PC-9 (cell line): ENCODE data around the gene EPM2AIP1.

Source experiments
- EZH2 ChIP-seq: fragments of 200-600 bp; sonication (generic); IDR thresholded peaks from 2 replicates; pipeline ENCODE4 v1.8.0; 2017; ENCODE audit warnings: antibody characterized with exemption, low read depth
- TF ChIP-seq, protein P1 (sequence below): fragments of 200-600 bp; sonication (generic); conservative IDR thresholded peaks from 2 replicates; pipeline ENCODE4 v1.6.1; 2017; ENCODE audit warnings: mixed run types, antibody characterized with exemption, mild to moderate bottlenecking, moderate library complexity

- TF ChIP-seq, protein P1, sequence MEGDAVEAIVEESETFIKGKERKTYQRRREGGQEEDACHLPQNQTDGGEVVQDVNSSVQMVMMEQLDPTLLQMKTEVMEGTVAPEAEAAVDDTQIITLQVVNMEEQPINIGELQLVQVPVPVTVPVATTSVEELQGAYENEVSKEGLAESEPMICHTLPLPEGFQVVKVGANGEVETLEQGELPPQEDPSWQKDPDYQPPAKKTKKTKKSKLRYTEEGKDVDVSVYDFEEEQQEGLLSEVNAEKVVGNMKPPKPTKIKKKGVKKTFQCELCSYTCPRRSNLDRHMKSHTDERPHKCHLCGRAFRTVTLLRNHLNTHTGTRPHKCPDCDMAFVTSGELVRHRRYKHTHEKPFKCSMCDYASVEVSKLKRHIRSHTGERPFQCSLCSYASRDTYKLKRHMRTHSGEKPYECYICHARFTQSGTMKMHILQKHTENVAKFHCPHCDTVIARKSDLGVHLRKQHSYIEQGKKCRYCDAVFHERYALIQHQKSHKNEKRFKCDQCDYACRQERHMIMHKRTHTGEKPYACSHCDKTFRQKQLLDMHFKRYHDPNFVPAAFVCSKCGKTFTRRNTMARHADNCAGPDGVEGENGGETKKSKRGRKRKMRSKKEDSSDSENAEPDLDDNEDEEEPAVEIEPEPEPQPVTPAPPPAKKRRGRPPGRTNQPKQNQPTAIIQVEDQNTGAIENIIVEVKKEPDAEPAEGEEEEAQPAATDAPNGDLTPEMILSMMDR: no peak
- no peak for TF ChIP-seq EZH2
These were observed 38.3 kb upstream of the EPM2AIP1 start for GRCh38 chr3:37031096-37031682.
